ENCODE results near the gene NEXN.
A peak's percentile ranks its signal among the peaks of the same experiment; 100 is the strongest.
"Not testable (repeated sequence)": the region's sequence is repeated elsewhere in the genome, so short reads cannot be mapped to it uniquely, and the experiment has no call there.

The NEXN gene

DNA sequence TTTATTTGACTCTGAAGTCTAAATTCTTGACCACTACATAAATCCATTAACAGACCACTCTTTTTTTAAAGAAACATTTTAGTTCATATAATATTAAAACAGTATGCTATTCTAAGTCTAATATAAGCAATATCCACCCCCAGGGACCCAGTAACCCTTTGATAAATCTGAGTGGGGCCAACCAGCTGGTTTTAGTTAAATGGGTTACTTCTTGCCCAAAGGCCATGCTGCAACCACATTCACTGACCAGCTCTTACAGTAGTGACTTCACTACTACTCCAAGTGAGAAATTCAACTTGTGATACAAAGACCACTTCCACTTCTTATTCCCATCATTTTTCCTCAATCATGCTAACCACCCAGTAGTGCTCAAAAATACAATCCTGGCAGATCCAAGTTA is 70.0 kb downstream of the NEXN start:
- H3K4me3 Mint-ChIP-seq, result no peak overlapping the region
- H3K36me3 Mint-ChIP-seq, result peaks cover 38% of the 10 kb centered on the region
- H3K27me3 Mint-ChIP-seq, result no peaks in the 10 kb centered on the region
- no peaks in the 10 kb centered on the region for H3K9me3 Mint-ChIP-seq
- peaks cover 8% of the 10 kb centered on the region for H3K4me1 Mint-ChIP-seq
- ATAC-seq (ENCODE audit: low read depth) (no peak), DNase-seq (ENCODE audit: low spot score in 2 of 2) (no peak)
- peak overlapping the region; percentile 39 for H3K27ac Mint-ChIP-seq

DNA sequence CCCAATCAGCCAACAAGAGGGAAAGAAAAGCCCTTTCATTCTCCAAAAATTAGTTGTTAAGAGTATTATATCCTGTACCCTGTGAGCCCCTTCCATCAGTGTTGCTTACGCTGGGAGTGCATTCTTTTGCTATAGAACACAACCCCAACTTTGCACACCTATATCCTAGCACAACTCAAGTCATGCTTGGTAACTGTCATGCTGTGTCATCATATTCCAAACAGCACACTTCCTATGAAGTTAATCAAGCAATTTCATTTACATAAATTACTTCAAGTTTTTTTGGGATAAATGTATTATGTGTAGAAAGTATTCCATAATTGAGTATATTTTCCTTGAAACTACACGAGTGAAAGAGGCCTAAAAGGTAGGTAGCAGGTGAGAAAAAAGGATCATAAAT is 70.4 kb downstream of the NEXN start:
- Mint-ChIP-seq H3K36me3 (peaks cover 38% of the 10 kb centered on the region), H3K27me3 (no peaks in the 10 kb centered on the region), H3K4me3 (no peak overlapping the region), H3K4me1 (peaks cover 8% of the 10 kb centered on the region), H3K9me3 (no peaks in the 10 kb centered on the region), H3K27ac (peak overlapping the region; percentile 39)
- ATAC-seq (ENCODE audit: low read depth), result no peak
- DNase-seq (ENCODE audit: low spot score in 2 of 2), result no peak

DNA sequence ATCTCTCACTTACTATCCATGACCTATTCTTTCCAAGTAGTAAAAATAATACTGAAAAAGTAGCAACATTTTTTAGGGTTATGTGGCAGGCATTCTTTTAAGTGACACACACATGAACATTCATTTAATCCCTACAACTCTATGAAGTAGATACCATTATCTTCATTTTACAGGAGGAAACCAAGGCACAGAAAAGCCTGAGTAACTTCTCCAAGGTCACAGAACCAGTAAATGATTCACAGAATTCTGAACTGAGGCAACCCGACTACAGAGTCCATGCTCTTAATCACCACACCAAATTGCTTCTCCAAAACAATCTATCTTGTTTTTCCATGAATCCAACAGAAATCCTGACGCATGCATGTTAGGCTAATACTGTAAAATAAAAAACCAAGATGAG is 73.0 kb downstream of the NEXN start:
- no peaks in the 10 kb centered on the region for H3K27me3 Mint-ChIP-seq
- no peak for ATAC-seq (ENCODE audit: low read depth)
- H3K27ac Mint-ChIP-seq, result no peak overlapping the region
- peaks cover 48% of the 10 kb centered on the region for H3K36me3 Mint-ChIP-seq
- peaks cover 13% of the 10 kb centered on the region for H3K4me1 Mint-ChIP-seq
- no peak overlapping the region for H3K4me3 Mint-ChIP-seq
- DNase-seq (ENCODE audit: low spot score in 2 of 2), result no peak
- no peaks in the 10 kb centered on the region for H3K9me3 Mint-ChIP-seq

DNA sequence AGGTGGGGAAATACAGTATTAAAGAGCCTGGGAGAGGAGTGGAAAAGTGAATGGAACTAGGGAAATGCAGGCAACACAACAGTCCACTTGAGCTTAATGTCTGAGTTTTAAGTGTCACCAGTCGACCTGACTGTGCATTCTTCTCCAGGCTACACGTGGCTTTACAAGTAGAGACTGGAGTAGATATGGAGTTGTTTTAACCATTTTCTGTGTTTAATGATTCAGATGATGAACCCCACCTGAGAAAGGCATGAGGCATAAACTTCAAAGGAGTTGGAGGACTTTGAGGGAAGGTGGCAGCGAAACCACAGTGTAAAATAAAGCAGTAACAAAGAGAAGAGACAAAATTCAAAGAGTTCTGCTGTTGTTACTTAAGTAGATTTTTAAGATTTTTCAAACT is 77.9 kb downstream of the NEXN start:
- Mint-ChIP-seq H3K36me3 (peaks cover 43% of the 10 kb centered on the region), H3K4me1 (peaks cover 10% of the 10 kb centered on the region), H3K9me3 (no peaks in the 10 kb centered on the region), H3K27me3 (no peaks in the 10 kb centered on the region), H3K4me3 (no peak overlapping the region), H3K27ac (no peak overlapping the region)
- ATAC-seq (ENCODE audit: low read depth) (no peak), DNase-seq (ENCODE audit: low spot score in 2 of 2) (no peak)

DNA sequence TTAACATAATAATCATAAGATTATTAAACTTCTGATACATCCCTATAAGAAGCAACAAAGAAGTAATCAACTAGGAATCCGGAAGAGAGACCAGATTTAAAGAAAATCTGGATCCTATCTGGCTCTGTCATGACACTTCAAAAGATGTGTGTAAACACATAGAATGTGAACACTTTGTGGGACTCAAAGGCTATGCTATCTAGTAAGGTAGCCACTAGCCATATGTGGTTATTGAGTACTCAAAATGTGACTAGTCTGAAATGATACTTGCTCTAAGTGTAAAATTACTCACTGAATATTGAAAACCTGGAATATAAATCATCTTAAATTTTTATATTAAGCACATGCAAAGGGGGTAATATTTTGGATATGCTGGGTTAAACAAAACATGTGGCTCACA is 81.8 kb downstream of the NEXN start:
- Mint-ChIP-seq H3K4me1 (peaks cover 16% of the 10 kb centered on the region), H3K27ac (no peak overlapping the region), H3K36me3 (peaks cover 27% of the 10 kb centered on the region), H3K27me3 (no peaks in the 10 kb centered on the region), H3K9me3 (no peaks in the 10 kb centered on the region), H3K4me3 (no peak overlapping the region)
- ATAC-seq (ENCODE audit: low read depth) (no peak), DNase-seq (ENCODE audit: low spot score in 2 of 2) (no peak)

DNA sequence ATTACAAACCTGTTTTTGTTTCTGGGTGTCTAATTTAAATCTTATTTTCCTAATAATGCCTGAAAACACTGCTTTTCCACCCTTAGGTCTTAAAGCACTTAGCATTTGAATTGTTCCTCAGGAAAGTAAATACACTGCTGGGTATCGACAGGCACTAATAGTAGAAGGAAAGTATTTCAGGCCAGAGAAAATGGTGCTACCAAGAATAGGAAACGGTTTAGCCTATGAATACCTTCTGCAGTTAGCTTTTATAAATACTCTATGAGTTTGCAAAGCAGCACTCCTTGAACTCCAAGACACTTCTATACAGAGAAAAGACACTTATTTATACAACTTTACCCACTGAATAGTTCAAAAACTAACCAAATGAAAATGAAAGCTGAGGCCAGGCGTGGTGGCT is 83.7 kb downstream of the NEXN start:
- DNase-seq (ENCODE audit: low spot score in 2 of 2), result no peak
- Mint-ChIP-seq H3K4me1 (peaks cover 21% of the 10 kb centered on the region), H3K27ac (peak overlapping the region; percentile 20), H3K9me3 (no peaks in the 10 kb centered on the region), H3K36me3 (peaks cover 24% of the 10 kb centered on the region), H3K4me3 (peak overlapping the region; percentile 24), H3K27me3 (no peaks in the 10 kb centered on the region)
- ATAC-seq (ENCODE audit: low read depth), result no peak

DNA sequence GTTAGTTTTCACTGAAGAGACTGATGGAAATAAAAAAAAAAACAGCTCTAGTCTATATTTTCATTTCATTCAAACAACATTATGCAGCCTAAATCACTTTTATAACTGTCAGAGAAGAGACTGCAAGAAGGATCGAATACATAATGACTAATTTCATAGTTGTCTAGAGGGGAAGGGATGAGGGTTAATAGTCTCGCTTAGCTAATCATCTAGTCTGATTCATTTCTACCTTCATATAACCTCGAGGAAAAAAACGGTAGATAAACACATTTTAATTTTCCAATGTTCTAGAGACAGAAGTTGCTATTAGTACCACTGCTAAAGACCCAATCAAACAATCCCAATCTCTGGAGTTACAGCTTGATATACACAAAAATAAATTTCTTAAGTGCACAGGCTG is 87.0 kb downstream of the NEXN start:
- no peak for ATAC-seq (ENCODE audit: low read depth)
- Mint-ChIP-seq H3K27me3 (no peaks in the 10 kb centered on the region), H3K4me3 (peak overlapping the region; percentile 85), H3K27ac (no peak overlapping the region), H3K9me3 (no peaks in the 10 kb centered on the region), H3K36me3 (peaks cover 15% of the 10 kb centered on the region), H3K4me1 (peaks cover 17% of the 10 kb centered on the region)
- no peak for DNase-seq (ENCODE audit: low spot score in 2 of 2)

DNA sequence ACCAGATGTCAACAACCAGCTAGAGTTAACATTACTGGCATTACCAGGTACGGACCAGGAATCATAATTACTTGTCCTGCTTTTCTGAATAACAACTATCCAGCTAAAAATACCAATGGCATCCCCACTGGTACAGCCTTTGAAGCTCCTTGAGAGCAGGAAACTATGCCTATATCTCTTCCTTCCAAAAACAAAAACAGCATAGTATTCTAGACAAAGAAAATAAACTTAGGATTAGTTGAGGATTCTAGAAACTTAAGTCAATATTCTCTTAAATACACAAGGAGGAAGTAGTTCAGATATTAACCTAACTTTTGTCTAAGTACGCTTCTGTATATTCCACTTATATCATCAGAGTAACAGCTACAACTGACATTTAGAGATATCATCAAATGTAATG is 87.5 kb downstream of the NEXN start:
- H3K9me3 Mint-ChIP-seq, result no peaks in the 10 kb centered on the region
- peak overlapping the region; percentile 85 for H3K4me3 Mint-ChIP-seq
- peaks cover 17% of the 10 kb centered on the region for H3K4me1 Mint-ChIP-seq
- no peaks in the 10 kb centered on the region for H3K27me3 Mint-ChIP-seq
- ATAC-seq (ENCODE audit: low read depth) (no peak), DNase-seq (ENCODE audit: low spot score in 2 of 2) (no peak)
- peaks cover 15% of the 10 kb centered on the region for H3K36me3 Mint-ChIP-seq
- no peak overlapping the region for H3K27ac Mint-ChIP-seq

DNA sequence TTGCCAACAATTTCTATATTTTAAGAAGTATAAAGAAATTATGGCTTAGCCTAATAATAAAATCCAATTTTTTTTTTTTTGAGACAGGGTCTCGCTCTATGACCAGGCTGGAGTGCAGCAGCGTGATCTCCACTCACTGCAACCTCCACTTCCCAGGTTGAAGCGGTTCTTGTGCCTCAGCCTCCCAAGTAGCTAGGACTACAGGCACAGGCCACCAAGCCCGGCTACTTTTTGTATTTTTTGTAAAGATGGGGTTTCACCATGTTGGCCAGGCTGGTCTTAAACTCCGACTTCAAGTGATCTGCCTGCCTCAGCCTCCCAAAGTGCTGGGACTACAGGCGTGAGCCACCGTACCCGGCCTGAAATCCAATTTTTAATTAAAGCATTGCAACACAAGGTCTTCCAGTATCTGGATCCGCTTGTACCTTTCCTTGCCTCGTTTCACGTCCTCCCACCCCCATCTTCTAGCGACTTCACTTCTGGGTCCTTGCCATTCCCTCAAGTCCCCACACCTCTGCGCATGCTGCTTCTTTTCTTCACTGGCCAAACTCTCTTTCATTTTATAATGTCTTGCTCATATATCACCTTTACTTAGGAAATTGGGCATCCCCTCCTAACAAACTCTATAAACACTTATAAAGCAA is 88.1 kb downstream of the NEXN start:
- Mint-ChIP-seq H3K4me1 (peaks cover 17% of the 10 kb centered on the region), H3K27ac (no peak overlapping the region)

DNA sequence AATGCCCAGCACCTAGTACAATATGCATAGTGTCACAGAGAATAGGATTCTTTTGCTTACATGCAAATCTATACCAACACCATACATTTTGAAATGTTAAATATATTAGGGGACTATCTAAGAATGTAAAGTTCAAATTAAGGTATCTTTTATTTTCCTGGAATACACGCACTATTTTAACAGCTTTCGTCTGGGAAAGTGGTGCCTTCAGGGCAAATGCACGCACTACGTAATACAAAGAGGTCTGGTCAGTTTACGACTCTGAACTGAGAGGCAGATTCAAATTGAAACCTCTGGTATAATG is 89.5 kb downstream of the NEXN start:
- DNase-seq (ENCODE audit: low spot score in 2 of 2) (no peak), ATAC-seq (ENCODE audit: low read depth) (no peak)
- Mint-ChIP-seq H3K9me3 (no peaks in the 10 kb centered on the region), H3K4me1 (peaks cover 13% of the 10 kb centered on the region), H3K27me3 (no peaks in the 10 kb centered on the region), H3K36me3 (peaks cover 10% of the 10 kb centered on the region), H3K27ac (no peak overlapping the region), H3K4me3 (no peak overlapping the region)

More for the DNA sequence above, 88.1 kb downstream of the NEXN start:
- no peak for ATAC-seq (ENCODE audit: low read depth)
- Mint-ChIP-seq H3K36me3 (peaks cover 12% of the 10 kb centered on the region), H3K27me3 (no peaks in the 10 kb centered on the region), H3K4me3 (no peak overlapping the region), H3K9me3 (no peaks in the 10 kb centered on the region)
- DNase-seq (ENCODE audit: low spot score in 2 of 2), result no peak

DNA sequence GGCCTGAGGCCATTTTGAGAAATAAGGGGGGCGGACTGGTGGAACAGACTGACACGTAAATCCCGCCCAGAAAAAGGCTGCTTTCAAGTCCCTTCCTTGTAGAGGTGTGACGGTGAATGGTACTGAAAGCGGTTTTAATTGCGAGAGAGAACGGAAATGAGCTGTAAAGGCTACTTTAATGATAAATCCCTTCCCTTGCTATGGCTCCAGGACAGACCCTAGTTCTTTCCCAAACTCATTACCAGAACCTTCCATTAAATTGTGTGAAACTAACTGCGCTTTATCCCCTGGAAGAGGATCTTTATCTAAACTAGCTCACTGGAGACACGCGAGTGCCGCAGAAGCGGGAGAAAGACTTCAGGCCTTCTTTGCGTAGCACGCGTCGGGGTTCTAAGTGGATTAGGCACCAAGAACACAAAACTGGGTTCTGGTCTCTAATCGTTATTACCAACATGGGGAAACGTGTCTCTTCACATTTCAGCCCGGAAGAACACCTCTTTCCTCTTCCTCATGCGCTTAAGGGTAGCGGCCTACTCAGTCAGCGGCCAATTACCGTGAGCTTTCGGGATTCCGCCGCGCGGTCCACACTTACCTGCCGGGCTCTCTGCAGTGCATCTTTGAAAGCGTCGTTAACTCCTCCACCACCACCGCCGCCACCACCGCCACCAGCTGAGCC is 90.0 kb downstream of the NEXN start:
- DNase-seq (ENCODE audit: low spot score in 2 of 2) (peak; percentile 56 to 82), ATAC-seq (ENCODE audit: low read depth) (peak; percentile 57)
- Mint-ChIP-seq H3K27ac (no peak overlapping the region), H3K27me3 (no peaks in the 10 kb centered on the region), H3K4me1 (peaks cover 12% of the 10 kb centered on the region), H3K36me3 (peaks cover 9% of the 10 kb centered on the region), H3K9me3 (no peaks in the 10 kb centered on the region), H3K4me3 (no peak overlapping the region)

DNA sequence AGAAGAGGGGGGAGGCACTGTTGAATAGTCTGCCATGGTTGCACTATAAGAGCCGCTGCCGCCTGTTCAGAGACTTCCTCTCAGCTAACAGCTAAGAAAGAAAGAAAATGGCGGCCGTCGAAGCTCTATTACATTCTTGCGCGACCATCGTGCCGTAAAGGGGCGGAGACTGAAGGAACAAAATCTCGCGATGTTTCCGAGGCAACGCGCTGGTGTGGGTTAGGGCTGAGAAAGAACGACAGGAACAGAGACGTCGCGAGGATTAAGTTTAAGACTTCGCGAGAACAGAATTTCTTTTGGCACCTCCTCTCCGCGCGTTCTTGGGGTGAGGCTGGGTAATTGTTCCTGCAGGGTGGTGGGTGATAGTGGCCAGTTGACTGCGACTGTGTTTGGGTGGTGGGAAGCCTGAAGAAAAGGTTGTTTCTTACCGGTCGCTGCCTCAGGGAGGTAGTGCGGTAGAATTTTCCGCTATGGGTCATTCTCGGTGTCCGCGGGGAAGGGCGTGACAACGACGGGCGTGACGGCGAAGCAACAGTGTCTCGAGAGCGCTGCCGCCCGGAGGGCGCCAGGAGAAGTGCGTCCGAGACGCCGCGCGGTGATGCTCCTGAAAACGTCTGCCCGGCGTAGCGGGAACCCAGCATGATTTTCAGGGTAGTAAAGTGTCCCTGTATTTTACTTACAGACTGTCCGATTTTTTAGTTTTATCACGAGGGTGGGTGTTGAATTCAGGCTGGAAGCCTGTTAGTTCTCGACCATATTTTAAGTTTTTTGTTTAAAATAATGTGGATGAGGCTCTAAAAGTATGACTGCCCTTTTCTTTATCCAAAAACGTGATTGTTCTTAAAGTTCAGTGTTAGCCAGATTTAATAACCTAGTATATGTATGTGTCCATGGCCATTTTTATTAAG is 90.8 kb downstream of the NEXN start, which contains the start of gene FUBP1:
TSS of gene FUBP1 (minus strand) at position 104 of the 908 bp plus-strand sequence. CDS start at position 36, 68 bp downstream.
- Mint-ChIP-seq H3K27ac (no peak within 1 kb of the TSS), H3K4me1 (peaks cover 10% of the 10 kb centered on the region), H3K36me3 (peaks cover 8% of the 10 kb centered on the region), H3K27me3 (no peaks in the 10 kb centered on the region), H3K9me3 (no peaks in the 10 kb centered on the region), H3K4me3 (no peak within 1 kb of the TSS)
- DNase-seq (ENCODE audit: low spot score in 2 of 2) (peak; percentile 89 to 97), ATAC-seq (ENCODE audit: low read depth) (peak; percentile 72)

DNA sequence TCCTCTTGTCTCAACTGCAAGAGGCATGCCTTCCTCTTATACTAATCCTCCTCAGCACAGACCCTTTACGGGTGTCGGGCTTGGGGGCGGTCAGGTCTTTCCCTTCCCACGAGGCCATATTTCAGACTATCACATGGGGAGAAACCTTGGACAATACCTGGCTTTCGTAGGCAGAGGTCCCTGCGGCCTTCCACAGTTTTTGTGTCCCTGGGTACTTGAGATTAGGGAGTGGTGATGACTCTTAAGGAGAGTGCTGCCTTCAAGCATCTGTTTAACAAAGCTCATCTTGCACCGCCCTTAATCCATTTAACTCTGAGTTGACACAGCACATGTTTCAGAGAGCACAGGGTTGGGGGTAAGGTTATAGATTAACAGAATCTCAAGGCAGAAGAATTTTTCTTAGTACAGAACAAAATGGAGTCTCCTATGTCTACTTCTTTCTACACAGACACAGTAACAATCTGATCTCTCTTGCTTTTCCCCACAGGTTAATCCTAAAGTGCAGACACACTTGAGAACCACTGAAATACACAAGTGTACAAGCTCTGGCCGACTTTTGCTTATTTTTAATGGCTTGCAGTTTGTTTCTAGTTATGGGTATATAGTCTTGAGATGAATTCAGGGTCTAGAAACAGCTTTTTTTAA is 95.0 kb downstream of the NEXN start:
- DNase-seq (ENCODE audit: low spot score in 2 of 2); H3K27me3 Mint-ChIP-seq; H3K27ac Mint-ChIP-seq; H3K4me1 Mint-ChIP-seq; ATAC-seq (ENCODE audit: low read depth); H3K4me3 Mint-ChIP-seq; H3K9me3 Mint-ChIP-seq; H3K36me3 Mint-ChIP-seq: not testable (repeated sequence)

DNA sequence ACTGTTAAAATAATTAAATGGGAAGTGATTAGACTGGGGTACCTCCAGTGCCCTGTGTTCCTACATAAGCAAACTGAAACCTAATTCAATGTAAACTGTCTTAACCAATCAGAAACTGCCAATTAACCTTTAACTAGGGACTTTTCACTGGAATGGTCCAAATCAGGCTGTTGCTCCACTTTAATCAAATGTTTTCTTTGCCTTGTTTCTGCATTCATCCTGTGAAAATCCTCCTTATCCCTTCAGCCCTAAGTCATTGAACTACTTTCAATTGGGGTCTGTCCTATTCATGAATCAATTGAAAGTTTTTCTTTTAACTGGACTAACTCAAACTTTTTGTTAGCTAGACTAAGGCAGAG is 95.6 kb downstream of the NEXN start:
- Mint-ChIP-seq H3K4me3 (no peak overlapping the region), H3K36me3 (peaks cover 5% of the 10 kb centered on the region), H3K9me3 (no peaks in the 10 kb centered on the region), H3K27me3 (no peaks in the 10 kb centered on the region), H3K4me1 (peaks cover 11% of the 10 kb centered on the region), H3K27ac (no peak overlapping the region)
- ATAC-seq (ENCODE audit: low read depth), result no peak
- DNase-seq (ENCODE audit: low spot score in 2 of 2), result no peak

All from memory B cell (primary cell).